Psoas muscle (tissue), 8 donors: ENCODE results near the gene FDXACB1. TPM values are rescaled to one million over a fixed set of nuclear protein-coding genes. Genes with fewer than 3 reads are reported as not detected.

Experiments
- ATAC-seq, 4 donors: fragments of 200-7000 bp; cut with Tn5 transposase; one replicate each; pipeline ENCODE4 v1.9.1; 2020; ENCODE audit warnings: moderate library complexity in 3 of 4, mild to moderate bottlenecking in 2 of 4
- DNase-seq, 2 donors: peaks; one replicate each; pipeline ENCODE4 v3.0.0-alpha.2; 2020
- H3K27ac ChIP-seq: fragments of 200-600 bp; one replicate; pipeline ENCODE4 v1.8.0; 2022
- H3K27me3 ChIP-seq, 3 donors: fragments of 200-600 bp in 1 of 3; one replicate each; pipeline versions ENCODE4 v1.6.1 to v1.8.0; 2013 to 2022; ENCODE audit warnings: low read length in 2 of 3, mild to moderate bottlenecking in 2 of 3, moderate library complexity in 1 of 3; ENCODE audit not compliant: insufficient read depth in 3 of 3
- H3K36me3 ChIP-seq, 2 donors: fragments of 200-600 bp in 1 of 2; one replicate each; pipeline versions ENCODE4 v1.6.1 to v1.8.0; 2013 to 2022; ENCODE audit warnings: low read depth in 1 of 2, mild to moderate bottlenecking in 1 of 2, moderate library complexity in 1 of 2; ENCODE audit not compliant: insufficient read depth in 1 of 2
- H3K4me1 ChIP-seq: fragments of 200-600 bp; one replicate; pipeline ENCODE4 v1.8.0; 2022
- H3K4me3 ChIP-seq: fragments of 200-600 bp; one replicate; pipeline ENCODE4 v1.8.0; 2022; ENCODE audit warnings: mild to moderate bottlenecking
- H3K9me3 ChIP-seq: fragments of 200-600 bp; one replicate; pipeline ENCODE4 v1.8.0; 2022
- WGBS, 3 donors: extraction: QIAGEN DNeasy Blood & Tissue Kit; methylation state at CpG; one replicate each; pipeline versions ENCODE4 v1.1.6 to v1.1.7; 2013; 5-methylcytosine and 5-hydroxymethylcytosine counted together
- intact Hi-C, 2 donors: fragments of 100-400 bp; cut with DNase I; formaldehyde crosslinking; loops; one replicate each; pipeline versions ENCODE4 v1.11.0 to v1.14.2; 2022
- polyA plus RNA-seq, 3 donors: library from polyadenylated mRNA; stranded (reverse); fragments of 200-250 nt; gene quantifications; one replicate each; pipeline ENCODE4 v1.2.3, GENCODE V29; 2013
- total RNA-seq, 4 donors: library from RNA; stranded (reverse); fragmentation: NEBNext Ultra II Directional in 2 of 4; extraction: Animal tissue kit (Norgen Biotek cat#: 25700) in 2 of 4; gene quantifications; one replicate each; pipeline versions ENCODE4 v1.2.1 to v1.2.4, GENCODE V29; 2021 to 2023
- TF ChIP-seq, protein P1 (sequence below): fragments of 200-600 bp; IDR thresholded peaks from one replicate; pipeline ENCODE4 v1.8.0; 2022; ENCODE audit warnings: antibody characterized with exemption
- donor health status: healthy with polysubstance abuse.
- donor health status: DM: no; HTN: no; CAD: no; lungs with moderate emphysema.
- donor health status: Bipolar disorder and iron deficiency.
- donor health status: healthy.
- donor health status: DM: yes; HTN: yes; CAD: no.
- donor health status: DM: no; HTN: no; CAD: no.
- donor health status: DM: no; HTN: no; CAD: no.
- donor health status: DM: yes; HTN: yes; CAD: no.

Gene FDXACB1
- total and polyA plus RNA-seq, 7 donors: 0.45 to 1.1 (median 0.77) TPM

DNA sequence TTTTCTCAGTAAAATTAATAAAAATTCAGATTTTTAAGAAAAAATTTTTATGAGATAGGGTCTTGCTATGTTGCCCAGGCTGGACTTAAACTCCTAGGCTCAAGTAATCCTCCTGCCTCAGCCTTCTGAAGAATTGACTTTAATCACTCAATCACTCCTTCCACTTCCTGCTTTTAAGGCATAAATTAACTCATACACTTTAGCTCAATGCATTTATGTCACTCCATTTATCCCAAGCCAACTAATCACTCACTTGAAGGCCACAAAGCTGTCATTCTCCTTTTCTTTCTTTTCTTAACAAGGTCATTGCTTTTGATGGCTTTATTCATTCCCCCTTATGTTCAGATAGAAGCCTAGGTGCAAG is 8.5 kb downstream of the FDXACB1 start:
- H3K36me3 ChIP-seq: peaks cover 6 to 49% of the 10 kb centered on the region in 2 donors
- TF ChIP-seq, protein P1, sequence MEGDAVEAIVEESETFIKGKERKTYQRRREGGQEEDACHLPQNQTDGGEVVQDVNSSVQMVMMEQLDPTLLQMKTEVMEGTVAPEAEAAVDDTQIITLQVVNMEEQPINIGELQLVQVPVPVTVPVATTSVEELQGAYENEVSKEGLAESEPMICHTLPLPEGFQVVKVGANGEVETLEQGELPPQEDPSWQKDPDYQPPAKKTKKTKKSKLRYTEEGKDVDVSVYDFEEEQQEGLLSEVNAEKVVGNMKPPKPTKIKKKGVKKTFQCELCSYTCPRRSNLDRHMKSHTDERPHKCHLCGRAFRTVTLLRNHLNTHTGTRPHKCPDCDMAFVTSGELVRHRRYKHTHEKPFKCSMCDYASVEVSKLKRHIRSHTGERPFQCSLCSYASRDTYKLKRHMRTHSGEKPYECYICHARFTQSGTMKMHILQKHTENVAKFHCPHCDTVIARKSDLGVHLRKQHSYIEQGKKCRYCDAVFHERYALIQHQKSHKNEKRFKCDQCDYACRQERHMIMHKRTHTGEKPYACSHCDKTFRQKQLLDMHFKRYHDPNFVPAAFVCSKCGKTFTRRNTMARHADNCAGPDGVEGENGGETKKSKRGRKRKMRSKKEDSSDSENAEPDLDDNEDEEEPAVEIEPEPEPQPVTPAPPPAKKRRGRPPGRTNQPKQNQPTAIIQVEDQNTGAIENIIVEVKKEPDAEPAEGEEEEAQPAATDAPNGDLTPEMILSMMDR: no peak
- intact Hi-C loops: no loop called here
- H3K4me1 ChIP-seq: peaks cover 13% of the 10 kb centered on the region
- no peaks in the 10 kb centered on the region for H3K27me3 ChIP-seq
- no peaks in the 10 kb centered on the region for H3K9me3 ChIP-seq
- no peak for ATAC-seq
- no peak for DNase-seq
- H3K27ac ChIP-seq: peak overlapping the region; percentile 96
- H3K4me3 ChIP-seq: peak overlapping the region; percentile 91

DNA sequence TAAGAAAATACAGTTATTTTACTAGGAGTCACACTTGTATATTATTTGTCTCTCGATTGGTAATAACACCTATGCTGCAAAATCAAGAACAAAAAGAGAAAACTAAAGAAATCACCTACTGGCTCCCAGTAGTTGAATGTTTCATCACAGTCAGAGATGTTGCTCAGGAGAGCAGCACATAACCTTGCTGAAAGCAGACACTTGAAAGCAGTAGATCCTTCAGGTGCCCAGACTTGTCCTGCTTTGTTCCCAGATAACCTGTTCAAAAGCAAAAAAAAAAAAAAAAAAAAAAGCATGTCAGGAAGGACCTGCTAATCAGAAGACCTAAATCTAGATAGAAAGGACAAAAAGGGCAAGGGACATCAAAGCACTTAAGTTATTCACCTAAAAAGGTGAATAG is 8.9 kb downstream of the FDXACB1 start:
- H3K4me1 ChIP-seq: peaks cover 13% of the 10 kb centered on the region
- ATAC-seq: no peak
- no peak overlapping the region for H3K27ac ChIP-seq
- no peaks in the 10 kb centered on the region for H3K27me3 ChIP-seq
- H3K4me3 ChIP-seq: peak overlapping the region; percentile 91
- intact Hi-C loops: no loop called here
- 86 to 100% (median 95%) methylated on average over 1 of the region's 1 CpG for WGBS, 3 donors
- TF ChIP-seq, protein P1: no peak
- DNase-seq: no peak
- no peaks in the 10 kb centered on the region for H3K9me3 ChIP-seq
- peaks cover 6 to 50% of the 10 kb centered on the region in 2 donors for H3K36me3 ChIP-seq

DNA sequence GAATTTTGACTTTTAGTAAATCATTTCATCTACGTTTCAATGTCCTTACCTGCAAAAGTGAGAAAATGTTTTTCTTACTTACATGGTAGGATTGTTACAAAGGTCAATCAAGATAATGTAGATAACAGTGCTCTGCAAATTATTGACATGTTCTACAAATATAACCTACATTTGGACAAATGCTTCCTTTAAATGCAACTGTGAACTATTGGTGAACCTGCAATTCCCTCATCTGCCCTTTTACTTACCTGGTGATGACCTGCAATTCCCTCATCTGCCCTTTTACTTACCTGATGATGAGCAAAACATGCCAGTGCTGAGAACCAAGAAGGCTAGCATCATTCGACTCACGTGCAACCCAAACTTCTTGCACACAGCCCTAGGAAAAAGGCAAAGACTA is 18.7 kb downstream of the FDXACB1 start:
- peaks cover 0 to 97% of the 10 kb centered on the region in 2 donors for H3K36me3 ChIP-seq

DNA sequence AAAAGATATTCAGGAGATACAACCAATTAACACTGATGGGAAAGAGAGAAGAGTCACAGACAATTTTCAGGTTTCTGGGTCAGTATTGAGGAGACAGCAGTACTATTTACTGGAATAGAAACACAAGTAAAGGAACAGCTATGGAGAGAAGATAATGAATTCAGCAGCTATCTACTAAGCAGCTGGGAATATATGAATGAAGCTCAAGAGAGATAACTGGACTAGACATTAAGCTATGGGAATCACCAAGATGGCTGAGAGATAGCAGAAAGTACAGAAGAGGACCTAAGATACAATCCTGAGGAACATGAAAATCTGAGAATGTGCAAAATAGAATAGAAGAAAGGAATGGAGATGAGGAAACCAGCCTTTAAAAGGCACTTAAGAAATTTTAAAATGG is 23.5 kb downstream of the FDXACB1 start:
- peaks cover 0 to 97% of the 10 kb centered on the region in 2 donors for H3K36me3 ChIP-seq
- TF ChIP-seq, protein P1: no peak
- ATAC-seq: no peak

More for the DNA sequence above, 18.7 kb downstream of the FDXACB1 start:
- WGBS, 3 donors: 90 to 98% (median 92%) methylated on average over 3 of the region's 3 CpGs
- intact Hi-C loops: no loop called here
- Histone ChIP-seq H3K9me3 (no peaks in the 10 kb centered on the region), H3K27me3 (no peaks in the 10 kb centered on the region), H3K4me1 (no peaks in the 10 kb centered on the region), H3K27ac (no peak overlapping the region), H3K4me3 (no peak overlapping the region)
- no peak for DNase-seq
- TF ChIP-seq, protein P1: no peak
- ATAC-seq: no peak

DNA sequence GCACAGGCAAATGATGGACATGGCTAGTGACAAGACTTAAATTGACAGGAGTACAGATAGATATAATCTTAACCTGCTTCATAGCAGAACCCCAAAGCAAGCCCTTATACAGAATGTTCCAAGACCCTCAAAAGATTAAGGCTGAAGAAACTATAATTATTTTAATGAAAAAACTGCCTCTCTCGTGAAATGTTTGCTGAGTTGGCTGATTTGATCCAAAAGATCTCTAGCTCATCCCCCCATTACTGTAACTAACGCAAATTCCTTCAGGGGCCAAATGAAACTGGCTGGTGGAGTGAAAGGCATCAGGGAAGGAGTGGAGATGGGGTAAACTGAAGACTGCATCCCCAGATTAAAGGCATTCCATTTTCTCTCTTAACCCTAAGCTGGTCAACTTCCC is 26.9 kb downstream of the FDXACB1 start:
- peaks cover 0 to 97% of the 10 kb centered on the region in 2 donors for H3K36me3 ChIP-seq
- H3K9me3 ChIP-seq: no peaks in the 10 kb centered on the region
- no peaks in the 10 kb centered on the region for H3K4me1 ChIP-seq
- H3K27me3 ChIP-seq: no peaks in the 10 kb centered on the region
- no peak for ATAC-seq
- WGBS, 3 donors: 70 to 83% (median 76%) methylated on average over 2 of the region's 2 CpGs
- TF ChIP-seq, protein P1: no peak
- H3K27ac ChIP-seq: no peak overlapping the region
- intact Hi-C loops: no loop called here
- no peak overlapping the region for H3K4me3 ChIP-seq
- DNase-seq: no peak

More for the DNA sequence above, 23.5 kb downstream of the FDXACB1 start:
- intact Hi-C loops: no loop called here
- no peak for DNase-seq
- Histone ChIP-seq H3K27ac (no peak overlapping the region), H3K4me3 (no peak overlapping the region), H3K27me3 (no peaks in the 10 kb centered on the region), H3K4me1 (no peaks in the 10 kb centered on the region), H3K9me3 (no peaks in the 10 kb centered on the region)
